GM21526 (cell line): ENCODE results near the gene ELOB.
A peak's percentile ranks its signal among the peaks of the same experiment; 100 is the strongest.

ENCODE experiments used
- ATAC-seq: cut with Tn5 transposase; IDR thresholded peaks from one replicate; pipeline ENCODE4 v1.9.1; 2021; ENCODE audit warnings: moderate library complexity; ENCODE audit not compliant: unreplicated experiment, low FRiP score

Gene ELOB

DNA sequence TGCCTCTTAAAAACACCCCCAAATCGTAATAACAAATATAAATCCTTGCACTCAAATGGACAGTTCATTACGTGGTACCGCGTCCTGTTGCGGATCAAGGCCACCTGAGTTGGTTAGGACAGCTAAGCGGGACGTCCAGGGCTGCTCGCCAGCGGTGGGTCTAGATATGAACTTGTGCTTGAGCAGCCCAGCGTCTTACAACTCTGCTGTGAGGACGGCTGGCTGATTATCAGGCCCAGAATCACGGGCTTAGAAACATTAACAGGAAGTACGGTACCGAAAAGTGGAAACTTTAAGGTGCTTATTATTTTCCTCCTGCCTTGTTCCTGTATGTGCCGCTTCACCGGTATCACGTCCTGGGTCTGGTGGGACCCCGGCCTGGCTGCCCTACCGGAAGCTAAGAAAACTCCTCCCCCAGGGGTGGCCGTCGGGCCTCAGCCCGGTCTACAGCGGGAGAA, 25.5 kb downstream of the ELOB start:
- peak; percentile 27 for ATAC-seq

DNA sequence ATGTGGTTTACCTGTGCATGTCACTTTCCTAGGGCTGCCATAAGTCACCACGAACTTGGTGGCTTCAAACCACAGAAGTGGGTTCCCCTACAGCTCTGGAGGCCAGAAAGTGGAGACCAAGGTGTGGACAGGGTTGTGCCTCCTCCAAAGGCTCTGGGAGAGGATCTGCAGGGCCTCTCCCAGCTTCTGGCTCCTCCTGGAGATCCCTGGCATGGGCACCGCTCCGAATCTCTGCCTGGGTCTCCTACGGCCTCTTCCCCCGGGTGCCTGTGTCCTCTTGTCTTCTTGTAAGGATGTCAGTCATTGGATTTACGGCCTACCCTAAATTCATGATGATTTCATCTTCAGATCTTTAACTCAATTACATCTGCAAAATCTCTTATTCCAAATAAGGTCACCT, 27.1 kb downstream of the ELOB start:
- no peak for ATAC-seq

DNA sequence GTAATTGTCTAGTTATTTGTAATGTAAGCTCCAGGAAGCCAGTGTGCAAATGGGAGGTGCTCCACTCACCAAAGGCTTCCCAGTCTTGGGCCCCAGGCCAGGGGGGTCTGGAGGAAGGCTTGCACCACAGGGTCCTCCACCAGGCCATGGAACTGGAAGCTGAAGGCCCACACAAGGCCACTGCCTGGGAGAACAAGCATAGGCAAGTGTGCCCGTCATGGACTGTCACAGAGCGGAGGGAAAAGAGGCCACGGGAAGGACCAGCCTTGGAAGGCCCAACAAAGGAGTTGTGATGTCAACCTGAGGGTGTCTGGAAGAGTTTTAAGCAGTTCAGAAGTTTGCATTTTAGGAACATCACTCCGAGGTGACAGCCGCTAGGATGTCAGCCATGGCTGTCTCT, 27.6 kb downstream of the ELOB start:
- no peak for ATAC-seq

DNA sequence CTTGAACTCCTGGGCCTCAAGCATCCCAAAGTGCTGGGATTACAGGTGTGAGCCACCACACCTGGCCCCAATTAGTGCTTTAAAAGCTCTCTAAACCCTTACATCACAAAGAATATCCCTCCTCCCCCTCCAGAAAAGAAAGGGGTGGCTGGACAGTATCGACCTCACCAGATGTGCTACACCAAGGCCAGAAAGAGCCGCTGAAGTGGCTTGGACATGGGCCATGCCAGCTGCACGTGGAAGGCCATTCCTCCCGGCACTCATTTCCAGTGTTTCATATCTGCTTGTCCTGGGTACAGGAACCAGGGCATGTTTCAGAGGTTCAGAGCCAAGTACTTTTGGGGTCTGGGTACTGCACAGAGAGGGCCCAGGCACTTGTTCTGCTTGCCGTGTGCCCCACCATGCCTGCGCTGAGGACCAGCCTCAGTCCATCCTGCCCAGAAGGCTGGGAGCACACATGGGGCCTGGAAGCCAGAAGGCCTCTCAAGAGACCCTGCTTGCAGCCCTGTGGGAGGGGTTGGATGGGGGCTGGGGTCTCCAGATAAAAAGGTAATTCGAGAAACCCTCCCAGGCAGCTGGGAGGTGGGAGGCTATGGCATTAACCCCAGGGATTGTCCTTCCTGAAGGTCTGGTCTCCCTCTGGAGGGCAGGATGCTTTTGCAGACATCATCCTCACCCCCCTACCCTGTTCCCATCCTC, 28.2 kb downstream of the ELOB start:
- ATAC-seq: no peak

DNA sequence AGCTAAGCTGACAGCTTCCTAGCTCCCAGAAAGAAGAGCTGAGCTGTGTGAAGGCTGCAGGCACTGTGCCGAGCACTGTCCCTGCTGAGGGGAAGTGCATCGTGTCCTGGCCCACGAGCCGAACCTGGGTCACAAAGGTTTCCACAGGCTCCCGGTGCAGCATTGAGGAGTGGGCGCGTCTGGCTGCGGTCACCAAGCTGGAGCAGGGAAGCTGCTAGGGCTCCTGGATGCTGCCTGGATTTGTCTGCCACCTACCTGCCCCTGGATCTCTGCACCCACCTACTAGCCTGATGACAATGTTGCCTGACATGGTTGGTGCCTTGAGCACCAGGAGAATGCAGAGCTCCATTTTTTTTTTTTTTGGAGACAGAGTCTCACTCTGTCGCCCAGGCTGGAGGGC, 31.1 kb downstream of the ELOB start:
- no peak for ATAC-seq

DNA sequence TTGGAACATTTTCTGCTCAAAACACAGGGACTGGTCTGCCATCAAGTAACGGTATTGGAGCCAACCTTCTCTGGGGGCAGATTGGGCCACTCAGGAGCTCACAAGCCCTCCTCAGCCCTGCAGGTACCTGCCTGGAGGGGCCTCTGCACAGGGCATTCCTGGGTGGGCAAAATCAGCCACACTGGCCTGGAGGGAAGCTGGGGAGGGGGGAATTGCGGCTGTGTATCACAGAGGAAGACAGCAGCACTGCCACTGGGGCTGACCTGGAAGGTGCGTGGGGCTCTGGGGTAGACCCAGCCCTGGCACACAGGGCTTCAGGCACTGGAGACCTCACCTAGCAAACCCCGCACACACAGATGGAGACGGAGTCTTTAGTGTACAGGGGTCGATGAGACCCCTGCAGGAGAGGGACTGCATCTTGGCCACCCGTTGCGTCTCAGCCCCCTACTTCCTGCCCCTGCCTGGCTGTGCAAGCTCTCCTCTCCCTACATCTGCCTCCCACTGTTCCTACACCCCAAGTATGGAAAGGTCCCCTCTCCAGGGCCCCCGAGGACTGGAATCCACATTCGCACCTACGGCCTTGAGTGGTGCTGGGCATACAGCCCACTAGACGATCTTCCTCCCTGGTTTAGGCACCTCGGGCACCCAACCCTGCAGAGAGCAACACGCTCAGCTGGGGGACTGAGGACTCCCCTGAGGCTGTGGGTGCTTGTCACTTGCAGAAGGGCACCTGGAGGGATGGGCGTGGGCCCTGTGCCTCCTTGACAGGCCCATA, 31.8 kb downstream of the ELOB start:
- no peak for ATAC-seq

DNA sequence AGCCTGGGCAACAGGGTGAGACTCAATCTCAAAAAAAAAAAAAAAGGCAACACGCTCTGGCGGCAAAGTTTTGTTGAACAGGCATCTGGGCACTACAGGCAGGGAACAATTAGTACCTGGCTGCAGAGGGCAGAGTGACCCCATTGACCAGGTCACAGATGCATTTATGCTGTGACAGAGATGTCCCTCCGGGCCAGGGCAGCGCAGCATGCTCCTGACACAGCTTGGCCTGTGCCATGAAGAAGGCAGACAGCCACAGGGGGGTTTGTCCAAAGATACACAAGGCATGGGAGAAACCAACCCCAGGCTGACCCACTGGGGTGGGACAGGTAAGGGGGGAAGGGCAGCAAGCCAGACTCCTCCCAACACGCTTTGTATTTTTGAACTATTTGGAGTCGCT, 32.4 kb downstream of the ELOB start:
- no peak for ATAC-seq

DNA sequence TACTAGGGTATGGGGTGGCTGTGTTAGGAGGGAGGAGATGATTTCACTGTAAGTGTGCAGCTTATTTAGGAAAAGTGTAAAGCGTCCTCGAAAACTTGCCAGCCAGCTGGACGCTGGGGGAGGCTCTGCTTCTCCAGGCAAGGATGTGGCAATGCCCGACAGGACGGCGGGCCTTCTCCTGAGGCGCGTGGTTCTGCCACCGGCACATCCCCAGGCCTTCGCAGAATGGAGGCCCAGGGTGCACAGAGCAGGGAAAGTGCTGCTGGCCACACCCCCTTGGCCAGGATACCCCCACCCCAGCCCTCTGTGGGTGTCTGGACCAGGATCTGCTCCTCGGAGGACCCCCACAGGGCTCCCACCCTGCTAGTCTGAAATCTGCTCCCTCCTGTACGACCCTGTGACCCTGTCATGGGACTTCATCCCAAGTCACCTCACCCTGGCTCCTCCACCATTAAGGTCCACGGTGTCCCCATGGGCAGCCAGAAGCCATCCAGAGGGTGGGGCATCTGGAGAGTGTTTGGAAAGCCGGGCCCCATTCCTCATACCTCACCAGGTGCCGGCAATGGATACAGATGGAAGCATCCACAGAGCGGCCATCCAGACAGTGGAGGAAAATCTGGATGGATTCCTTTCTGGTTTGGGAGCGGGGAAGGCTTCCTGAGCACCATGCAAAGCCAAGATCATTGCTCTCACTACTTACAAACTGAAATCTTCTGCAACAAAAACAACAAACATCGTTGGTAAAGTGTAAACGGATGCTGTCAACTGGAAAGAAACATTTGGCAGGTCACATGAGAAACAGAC, 33.9 kb downstream of the ELOB start:
- no peak for ATAC-seq

DNA sequence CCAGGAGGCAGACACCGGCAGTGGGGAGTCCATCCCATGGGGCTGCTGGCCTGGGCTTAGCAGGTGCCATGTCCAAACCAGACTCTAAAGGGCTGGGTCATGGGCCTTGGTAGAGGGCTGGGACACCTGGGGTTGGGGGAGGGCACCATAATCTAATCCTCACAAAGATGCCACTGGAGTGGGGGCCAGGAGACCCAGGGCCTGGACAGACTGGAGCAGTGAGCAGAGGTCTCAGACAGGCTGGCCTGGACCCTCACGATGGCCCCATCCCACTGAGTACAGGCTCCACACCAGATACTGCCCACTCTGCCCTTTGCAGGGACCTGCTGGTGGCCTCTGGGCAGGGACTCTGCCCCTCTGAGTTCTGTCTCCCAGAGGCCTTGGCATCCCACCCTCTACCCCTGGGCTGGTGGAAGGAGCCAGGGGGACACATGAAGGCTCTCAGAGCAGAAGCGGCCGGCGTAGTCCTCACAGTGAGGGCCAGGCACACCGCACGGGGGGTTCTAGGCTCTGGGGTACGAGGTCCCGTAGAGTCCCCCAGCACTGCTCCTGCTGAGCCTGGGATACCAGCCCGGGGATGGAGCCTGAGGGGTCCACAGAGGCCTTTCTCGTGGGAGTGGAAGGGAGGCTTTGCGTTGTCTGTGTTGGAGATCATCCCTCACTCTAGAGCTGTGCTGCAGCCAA, 34.6 kb downstream of the ELOB start:
- ATAC-seq: no peak

DNA sequence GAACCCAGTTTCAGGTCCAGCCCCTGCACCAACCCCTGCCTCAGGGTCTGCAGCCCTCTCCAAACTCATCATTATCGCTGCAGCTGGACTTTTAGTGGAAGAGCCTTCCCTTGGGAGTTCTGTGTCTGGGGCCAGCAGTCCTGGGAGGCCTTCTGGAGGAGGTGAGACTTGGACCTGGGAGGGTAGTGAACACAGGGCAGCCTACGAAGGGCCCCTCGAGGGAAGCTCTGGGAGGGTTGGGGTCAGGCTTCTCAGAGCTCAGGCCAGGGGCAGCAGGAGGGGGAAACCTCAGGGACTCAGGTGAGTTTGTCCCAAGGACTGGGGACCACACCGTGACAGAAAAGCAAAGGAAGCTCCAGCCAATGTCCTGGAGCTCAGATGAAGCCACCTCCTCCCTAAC, 35.9 kb downstream of the ELOB start:
- ATAC-seq: no peak

DNA sequence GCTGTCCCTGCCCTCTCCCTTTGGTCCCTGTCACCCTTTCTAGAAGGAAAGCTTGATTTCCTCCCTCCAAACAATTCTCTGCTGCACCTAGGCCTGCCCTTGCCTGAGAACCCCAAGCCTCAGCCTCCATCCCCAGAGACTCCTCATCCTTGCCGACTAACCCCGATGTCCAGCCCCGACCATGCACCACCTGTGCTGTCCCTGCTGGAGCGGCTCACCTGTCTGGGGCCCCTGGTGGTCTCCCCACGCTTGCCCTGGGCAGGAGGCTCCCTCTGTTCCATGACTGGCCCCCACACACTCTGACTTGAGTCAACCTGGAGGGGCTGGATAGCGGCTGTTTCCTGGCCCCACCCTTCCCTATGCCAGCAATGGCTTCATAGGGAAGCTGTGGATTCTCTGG, 36.6 kb downstream of the ELOB start:
- ATAC-seq: no peak

DNA sequence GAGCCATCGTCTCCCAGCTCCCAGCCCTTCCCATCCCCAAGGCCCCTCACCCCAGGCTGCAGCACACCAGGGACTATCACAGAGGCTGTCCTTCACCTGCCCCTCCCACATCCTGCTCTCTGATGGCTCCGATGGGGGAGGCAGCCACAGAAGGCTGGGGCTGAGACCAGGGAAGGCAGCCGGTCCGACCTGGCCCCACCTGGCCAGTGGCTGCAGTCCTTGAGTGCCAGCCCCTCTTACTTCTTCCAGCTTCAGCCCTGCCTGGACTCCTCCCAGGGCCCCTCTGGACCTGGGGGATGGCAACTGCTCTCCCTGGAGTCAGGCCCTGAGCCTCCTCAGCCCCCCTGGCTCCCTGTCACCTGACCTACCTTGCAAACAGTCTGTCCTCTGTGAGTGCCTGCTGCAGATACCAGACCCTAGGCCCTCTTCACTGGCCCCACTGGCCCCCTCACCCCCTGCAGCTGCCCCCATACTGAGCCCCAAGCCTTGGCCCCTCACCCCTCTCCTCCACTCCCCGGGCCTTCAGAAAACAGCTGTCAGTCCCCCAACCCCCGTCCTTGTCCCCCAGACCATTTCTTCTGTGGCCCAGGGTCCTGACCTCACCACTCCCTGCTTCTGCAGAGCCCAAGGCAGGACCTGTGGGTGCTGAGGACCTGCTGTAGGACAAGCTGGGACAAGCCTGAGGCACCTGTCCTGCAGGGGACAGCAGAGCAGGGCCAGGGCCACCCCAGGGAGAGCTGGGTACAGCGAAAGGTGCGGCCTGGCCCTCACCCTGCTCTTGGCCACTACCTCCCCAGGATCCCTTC, 37.3 kb downstream of the ELOB start:
- no peak for ATAC-seq

DNA sequence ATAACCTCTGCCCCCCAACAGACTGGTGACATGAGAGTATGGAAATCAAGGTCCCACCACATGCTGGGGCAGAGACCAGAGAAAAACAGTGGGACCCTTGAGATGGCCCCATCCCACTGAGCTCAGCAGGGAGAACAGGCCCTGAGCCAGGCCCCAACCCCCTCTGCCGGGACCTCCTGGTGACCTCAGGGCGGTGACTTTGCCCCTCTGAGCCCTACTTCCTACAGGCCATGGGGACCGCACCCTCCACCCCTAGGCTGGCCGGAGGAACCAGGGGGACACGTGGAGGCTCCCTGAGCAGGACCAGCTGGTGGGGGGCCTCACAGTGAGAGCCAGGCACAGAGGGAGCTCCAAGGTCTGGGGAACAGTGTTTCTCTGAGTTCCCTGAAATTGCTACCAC, 38.5 kb downstream of the ELOB start:
- no peak for ATAC-seq

DNA sequence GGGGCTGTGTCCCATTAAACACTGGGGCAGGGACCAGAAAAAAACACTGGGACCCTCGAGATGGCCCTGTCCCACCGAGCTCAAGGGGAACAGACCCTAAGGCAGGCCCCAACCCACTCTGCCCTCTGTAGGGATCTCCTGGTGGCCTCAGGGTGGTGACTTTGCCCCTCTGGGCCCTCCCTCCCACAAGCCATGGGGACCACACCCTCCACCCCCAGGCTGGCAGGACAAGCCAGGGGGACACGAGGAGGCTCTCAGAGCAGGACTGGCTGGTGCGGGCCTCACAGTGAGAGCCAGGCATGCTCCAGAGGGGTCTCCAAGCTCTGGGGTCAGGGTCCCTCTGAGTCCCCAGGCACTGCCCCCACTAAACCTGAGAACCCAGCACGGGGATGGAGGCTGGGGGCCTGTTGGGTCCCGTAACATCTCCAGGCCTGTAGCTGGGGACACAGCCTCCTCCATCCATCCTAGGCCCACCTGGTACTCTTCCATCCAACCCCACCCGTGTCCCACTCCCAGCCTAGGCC, 39.1 kb downstream of the ELOB start:
- ATAC-seq: no peak

DNA sequence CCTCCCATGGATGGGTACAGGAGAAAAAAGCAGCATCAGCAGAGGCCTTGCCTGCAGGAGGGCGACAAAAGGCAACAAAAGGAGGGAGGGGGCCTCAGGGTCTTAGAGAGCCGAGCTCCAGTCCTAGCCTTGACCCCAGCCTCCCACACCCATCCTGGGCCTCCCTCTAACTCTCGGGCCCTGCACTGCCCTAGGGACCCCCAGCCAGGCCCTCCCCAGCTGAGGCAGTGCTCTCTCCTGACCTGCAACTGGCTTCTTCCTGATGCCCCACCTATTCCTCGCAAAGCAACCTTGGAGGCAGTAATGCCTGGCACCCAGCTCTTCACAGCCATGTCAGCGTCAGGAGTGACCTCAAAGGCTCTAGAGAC, 39.9 kb downstream of the ELOB start:
- no peak for ATAC-seq

DNA sequence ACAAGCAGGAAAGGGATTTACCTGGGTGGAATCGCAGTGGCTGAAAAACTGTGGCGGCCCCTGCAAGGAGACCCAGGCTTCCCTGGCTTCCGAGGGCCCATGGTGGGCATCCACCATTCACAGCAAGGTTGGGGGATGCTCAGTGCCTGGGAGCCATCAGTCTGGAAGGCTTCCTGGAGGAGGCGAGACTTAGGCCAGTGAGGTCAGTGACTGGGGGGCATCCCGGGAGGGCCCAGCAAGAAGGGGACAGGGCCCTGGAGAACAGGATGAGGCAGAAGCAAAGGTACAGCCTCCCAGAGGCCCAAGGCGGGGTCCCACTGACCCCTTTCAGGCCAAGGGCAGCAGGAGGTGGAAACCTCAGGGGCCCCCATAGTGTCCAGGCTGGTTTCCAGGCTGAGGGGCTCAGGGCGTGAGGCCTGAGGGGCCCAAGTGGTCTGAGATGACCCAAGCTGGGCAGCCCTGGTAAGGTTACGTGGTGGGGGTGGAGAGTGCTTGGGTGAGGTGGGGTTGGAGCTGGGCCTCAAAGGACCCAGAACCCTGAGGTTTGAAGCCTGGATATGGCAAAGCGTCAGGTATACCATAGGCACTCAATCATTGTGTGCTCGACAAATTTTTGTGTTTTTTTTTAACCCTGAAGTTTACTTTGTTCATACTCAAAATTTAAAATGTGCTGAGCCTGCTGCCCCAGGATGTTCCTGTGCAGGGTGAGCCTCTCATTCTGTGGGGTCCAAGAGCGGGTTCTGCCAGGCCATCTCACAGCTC, 40.4 kb downstream of the ELOB start:
- ATAC-seq: no peak

DNA sequence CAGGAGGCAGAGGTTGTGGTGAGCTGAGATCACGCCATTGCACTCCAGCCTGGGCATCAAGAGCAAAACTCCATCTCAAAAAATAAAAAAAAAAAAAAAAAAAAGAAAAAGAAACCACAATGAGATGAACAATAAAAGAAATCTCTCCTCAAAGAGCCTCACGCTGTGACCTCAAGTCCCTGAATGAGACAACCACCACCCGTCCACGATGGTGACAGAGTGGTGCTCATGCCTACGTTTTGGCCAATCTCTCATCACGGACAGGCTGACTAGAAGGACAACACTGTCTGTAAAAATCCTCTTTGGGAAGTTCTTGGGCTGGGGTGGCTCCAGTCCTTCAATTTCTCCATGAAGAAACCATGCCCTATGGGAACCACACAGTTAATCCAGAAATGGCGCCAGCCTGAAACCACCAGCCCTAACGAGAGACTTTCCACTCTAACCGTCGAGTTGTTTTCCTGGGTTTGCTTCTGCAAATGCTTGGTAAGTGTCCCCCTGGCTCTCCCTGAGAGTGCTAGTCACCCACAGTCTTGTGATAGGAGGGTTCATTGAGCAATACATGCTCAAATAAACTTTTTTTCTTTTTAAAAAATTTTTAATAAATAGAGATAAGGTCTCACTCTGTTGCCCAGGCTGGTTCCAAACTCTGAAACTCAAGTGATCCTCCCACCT, 42.1 kb downstream of the ELOB start:
- no peak for ATAC-seq

DNA sequence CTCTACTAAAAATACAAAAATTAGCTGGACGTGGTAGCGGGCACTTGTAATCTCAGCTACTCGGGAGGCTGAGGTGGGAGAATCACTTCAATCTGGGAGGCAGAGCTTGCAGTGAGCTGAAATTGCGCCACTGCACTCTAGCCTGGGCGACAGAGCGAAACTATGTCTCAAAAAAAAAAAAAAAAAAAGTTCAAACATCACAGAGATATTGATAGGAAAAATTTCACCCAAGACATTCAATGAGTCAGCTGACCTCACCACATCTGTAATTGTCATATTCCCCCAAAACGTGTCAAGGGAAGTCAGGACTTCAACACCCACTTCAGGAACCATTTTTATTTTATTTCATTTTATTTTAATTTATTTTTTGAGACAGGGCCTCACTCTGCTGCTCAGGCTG, 49.0 kb downstream of the ELOB start:
- ATAC-seq: no peak

DNA sequence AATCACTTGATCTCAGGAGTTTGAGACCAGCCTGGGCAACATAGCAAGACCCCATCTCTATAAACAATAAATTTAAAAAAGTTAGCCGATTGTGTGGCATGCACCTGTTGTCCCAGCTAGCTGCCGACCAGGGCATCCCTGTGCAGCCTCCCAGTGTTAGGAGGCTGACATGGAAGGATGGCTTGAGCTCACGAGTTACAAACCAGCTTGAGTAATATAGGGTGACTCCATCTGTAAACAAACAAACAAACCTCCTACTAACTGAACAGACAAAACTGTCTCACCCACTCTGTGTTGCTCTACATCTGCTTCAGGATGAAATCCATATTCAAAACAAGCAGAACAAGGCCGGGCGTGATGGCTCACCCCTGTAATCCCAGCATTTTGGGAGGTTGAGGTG, 50.2 kb downstream of the ELOB start:
- no peak for ATAC-seq
